Glomerular visceral epithelial cell (primary cell): ENCODE results near the gene NDUFB11.
A peak's percentile ranks its signal among the peaks of the same experiment; 100 is the strongest.

Source experiments
- DNase-seq: peaks from one replicate; pipeline ENCODE4 v3.0.0-alpha.2; 2016; ENCODE audit errors: extremely low spot score

Gene NDUFB11

GRCh38 chrX:47174846-47175587, 30.5 kb upstream of the NDUFB11 start:
- DNase-seq = no peak

GRCh38 chrX:47174376-47174775, 29.9 kb upstream of the NDUFB11 start:
- no peak for DNase-seq

DNA sequence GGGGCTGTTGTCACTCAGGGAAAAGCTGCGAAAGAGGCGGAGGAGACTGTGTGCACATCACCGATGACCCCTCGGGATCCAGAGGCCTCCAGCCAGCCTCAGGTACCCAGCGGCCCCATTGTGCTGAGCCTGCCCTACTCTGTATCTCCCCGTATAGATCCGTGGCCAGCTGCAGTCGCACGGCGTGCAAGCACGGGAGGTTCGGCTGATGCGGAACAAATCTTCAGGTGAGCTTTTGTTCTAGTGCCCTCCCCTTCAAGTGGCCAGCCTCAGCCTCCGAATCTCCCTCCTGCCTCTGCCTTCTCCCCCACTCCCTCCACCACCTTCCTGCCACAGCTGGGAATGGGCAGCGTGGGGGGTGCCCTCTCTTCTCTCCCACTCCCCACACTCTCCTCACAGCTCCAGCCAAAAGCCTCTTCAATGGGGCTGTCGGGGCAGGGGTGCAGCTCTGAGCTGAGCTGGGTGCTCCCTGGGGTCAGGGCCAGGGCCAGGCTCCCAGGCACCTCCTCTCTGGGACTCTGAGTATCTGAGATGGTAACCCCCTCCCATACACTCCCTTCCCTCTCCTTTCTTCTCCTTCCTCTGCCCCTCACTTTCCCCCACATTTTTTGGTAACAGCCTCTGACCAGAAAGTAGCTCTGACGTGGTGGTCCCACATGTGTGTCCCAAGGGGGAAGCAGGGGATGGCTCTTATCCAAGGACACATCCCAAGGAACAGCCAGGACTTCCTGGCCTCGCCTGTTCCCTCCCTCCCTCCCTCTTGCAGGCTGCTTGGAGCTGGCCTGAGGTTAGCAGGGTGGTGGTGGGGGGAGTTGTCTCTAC, 28.7 kb upstream of the NDUFB11 start:
- no peak for DNase-seq

- DNase-seq = no peak
These were observed 28.0 kb upstream of the NDUFB11 start for GRCh38 chrX:47172549-47172948.

GRCh38 chrX:47171996-47172395, 27.5 kb upstream of the NDUFB11 start:
- no peak for DNase-seq

DNA sequence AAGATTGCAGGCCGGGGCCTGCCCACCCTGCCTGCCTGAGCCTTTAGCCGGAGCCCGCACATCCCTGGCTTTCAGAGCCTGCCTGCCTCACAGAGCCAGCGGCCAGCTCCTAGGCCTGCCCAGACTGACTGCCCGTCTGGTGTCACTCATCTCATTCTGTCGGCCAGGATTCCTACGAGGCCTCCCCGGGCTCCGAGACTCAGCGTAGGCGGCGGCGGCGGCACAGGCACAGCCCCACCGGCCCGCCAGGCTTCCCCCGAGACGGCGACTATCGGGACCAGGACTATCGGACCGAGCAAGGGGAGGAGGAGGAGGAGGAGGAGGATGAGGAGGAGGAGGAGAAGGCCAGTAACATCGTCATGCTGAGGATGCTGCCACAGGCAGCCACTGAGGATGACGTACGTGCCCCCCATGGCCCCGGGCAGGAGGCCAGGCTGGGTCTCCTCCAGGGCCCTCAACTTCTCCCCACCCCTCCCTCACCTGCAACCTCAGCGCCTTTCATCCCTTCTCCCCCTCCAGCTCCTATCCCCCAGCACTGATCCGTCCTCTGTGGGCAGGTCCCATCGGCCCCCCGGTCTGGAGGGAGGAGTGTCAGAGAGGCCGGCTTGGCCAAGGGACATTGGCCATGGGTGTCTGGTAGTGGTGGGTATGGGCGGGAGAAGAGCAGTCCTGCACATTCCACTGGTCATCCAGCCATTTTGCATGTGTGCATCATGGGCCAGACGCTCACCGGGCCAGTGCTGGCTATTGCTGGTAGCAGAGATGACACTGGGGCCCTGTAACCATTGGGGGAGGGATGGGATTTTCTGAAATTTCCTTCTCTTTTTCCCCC, 26.6 kb upstream of the NDUFB11 start:
- no peak for DNase-seq

GRCh38 chrX:47169726-47170515, 25.4 kb upstream of the NDUFB11 start:
- DNase-seq = no peak

DNA sequence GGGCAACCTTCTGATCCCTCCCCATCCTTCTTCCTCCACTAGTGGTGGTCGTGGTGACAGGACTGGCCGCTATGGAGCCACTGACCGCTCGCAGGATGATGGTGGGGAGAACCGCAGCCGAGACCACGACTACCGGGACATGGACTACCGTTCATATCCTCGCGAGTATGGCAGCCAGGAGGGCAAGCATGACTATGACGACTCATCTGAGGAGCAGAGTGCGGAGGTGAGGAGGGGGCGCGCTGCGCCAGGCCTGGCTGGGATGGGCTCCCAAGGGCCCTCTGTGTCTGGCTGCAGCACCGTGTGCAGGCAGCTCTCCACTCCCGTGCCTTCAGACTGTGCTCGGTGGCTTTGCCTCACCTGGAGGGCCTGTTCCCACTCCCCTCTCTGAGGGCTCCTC, 24.8 kb upstream of the NDUFB11 start:
- DNase-seq = no peak

GRCh38 chrX:47168495-47169073, 24.1 kb upstream of the NDUFB11 start:
- no peak for DNase-seq

- DNase-seq = peak; percentile 16
These were observed 21.6 kb upstream of the NDUFB11 start for GRCh38 chrX:47166126-47166525.

DNA sequence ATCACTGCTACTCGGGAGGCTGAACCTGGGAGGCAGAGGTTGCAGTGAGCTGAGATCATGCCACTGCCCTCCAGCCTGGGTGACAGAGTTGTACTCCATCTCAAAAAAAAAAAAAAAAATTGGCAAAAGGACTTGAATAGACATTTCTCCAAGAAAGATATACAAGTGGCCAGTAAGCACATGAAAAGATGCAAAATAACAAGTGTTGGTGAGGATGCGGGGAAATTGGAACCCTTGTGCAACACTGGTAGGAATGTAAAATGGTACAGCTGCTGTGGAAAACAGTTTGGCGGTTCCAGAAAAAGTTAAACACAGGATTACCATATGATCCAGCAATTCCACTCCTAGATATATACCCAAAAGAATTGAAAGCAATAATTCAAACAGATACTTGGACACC, 19.9 kb upstream of the NDUFB11 start:
- no peak for DNase-seq

DNA sequence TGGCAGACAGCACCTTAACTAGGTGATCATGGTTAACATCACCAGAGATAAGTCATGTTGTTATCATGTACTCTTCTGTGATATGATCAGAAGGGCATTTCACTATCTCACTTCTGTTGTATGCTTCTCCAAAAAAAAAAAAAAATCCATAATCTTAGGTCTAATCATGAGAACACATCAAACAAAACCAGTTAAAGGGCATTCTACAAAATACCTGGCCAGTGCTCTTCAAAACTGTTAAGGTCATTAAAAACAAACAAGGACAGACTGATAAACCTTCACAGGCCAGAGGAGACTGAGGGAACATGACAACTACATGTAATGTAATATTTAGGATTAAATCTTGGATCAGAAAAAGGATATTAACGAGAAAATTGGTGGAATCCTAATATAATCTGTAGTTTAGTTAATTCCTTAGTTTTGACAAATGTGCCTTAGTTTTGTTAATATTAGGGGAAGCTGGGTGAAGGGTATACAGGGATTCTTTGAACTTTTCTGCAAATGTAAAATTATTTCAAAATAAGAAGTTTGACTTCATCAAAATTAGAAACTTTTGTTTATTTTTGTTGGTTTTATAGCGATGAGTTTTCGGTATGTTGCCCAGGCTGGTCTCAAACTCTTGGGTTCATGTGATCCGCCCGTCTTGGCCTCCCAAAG, 18.6 kb upstream of the NDUFB11 start:
- no peak for DNase-seq

GRCh38 chrX:47160781-47161180, 16.3 kb upstream of the NDUFB11 start:
- no peak for DNase-seq

GRCh38 chrX:47158781-47159180, 14.3 kb upstream of the NDUFB11 start:
- DNase-seq = no peak

- no peak for DNase-seq
These were observed 13.6 kb upstream of the NDUFB11 start for GRCh38 chrX:47158131-47158530.

DNA sequence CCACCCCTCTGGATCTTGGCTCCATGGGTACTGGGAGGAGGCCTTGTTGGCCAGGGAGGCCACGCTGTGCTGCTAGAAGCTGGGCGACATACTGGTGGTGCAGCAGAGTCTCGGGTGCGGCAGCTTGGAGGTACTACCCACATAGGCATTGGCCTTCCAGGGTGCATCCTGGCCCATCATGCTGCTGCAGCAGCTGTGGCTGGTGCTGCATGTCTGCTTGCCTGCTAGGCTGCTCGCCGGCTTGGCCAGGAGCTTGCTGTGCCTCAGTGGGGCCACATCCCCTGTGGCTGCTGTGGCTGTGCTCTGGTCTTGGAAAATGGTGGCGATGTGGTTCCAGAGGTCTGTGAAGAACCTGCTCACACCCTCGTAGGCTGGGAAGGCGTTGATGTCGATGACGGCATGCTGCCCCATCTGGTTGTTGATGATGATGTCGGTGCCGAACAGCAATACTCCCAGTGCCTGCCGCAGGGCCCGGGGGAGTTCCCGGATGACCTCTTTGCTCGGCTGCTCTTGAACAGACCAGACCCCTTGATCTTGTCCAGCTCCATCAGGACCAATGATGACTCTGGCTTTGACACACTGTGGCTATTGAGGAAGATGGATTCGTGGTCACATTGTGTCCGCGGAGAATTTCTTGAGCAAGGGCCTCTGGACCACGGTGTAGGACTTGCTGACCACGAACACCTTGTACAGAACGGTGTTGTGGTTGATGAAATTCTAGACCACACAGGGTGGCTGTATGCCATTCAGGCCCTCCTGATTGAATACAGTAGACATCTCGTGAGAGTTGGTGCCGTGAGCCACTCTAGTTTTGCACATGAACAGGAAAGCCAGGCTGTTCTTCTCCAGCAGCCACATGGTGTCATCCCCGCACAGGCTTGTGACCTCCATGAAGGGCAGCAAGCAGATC, 12.4 kb upstream of the NDUFB11 start:
- DNase-seq = peak; percentile 11

- DNase-seq = no peak
These were observed 6.9 kb upstream of the NDUFB11 start for GRCh38 chrX:47151435-47151834.

GRCh38 chrX:47148946-47149345, 4.4 kb upstream of the NDUFB11 start:
- no peak for DNase-seq
